ENCODE results near the gene OIP5. TPM values are rescaled to one million over a fixed set of nuclear protein-coding genes. Genes with fewer than 3 reads are reported as not detected.
A peak's percentile ranks its signal among the peaks of the same experiment; 100 is the strongest.

The OIP5 gene
- total RNA-seq, 1 donor from 2014 or later, result 0.62 TPM

DNA sequence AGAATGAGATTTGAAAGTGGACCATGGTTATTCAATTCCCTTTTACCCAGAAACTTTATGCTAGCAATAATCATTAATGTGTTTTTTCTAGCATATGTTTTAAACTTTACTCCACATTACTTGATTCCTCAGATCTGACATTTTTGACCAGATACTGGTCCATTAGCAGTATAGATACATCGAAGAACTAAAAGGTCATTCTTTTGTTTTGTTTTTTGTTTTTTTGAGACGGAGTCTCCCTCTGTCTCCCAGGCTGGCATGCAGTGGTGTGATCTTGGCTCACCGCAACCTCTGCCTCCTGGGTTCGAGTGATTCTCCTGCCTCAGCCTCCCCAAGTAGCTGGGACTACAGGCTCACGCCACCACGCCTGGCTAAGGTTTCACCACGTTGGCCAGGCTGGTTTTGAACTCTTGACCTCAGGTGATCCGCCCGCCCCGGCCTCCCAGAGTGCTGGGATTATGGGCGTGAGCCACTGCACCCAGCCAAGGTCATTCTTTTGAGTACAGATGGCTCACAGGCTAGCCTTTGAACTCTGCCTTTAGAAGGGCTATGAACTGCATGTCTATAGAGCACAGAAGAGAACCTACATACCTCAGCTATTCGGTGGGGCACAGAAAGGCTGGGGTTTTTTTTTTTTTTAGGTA, 72.7 kb downstream of the OIP5 start:
- ChIA-PET CTCF (no interaction called here), POLR2A (interaction anchor here (0.6 to 1.6 kb wide), 6 partner anchors 10 to 879 kb away, joined by 3 to 8 read pairs (median 6); no protein-coding TSS in a partner anchor)
- H3K27ac Mint-ChIP-seq, result peak overlapping the region; percentile 76
- intact Hi-C loops (cut with micrococcal nuclease), result loop anchor here (1.0 kb wide), 1 partner anchor 28 kb away; the partner anchor contains the start of gene CHP1
- H3K36me3 Mint-ChIP-seq (ENCODE audit: low read depth), result peaks cover 28% of the 10 kb centered on the region
- H3K9me3 Mint-ChIP-seq, result no peaks in the 10 kb centered on the region
- peaks cover 20% of the 10 kb centered on the region for H3K4me1 Mint-ChIP-seq
- TF ChIP-seq, protein P1, sequence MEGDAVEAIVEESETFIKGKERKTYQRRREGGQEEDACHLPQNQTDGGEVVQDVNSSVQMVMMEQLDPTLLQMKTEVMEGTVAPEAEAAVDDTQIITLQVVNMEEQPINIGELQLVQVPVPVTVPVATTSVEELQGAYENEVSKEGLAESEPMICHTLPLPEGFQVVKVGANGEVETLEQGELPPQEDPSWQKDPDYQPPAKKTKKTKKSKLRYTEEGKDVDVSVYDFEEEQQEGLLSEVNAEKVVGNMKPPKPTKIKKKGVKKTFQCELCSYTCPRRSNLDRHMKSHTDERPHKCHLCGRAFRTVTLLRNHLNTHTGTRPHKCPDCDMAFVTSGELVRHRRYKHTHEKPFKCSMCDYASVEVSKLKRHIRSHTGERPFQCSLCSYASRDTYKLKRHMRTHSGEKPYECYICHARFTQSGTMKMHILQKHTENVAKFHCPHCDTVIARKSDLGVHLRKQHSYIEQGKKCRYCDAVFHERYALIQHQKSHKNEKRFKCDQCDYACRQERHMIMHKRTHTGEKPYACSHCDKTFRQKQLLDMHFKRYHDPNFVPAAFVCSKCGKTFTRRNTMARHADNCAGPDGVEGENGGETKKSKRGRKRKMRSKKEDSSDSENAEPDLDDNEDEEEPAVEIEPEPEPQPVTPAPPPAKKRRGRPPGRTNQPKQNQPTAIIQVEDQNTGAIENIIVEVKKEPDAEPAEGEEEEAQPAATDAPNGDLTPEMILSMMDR (IDR thresholded peaks at IDR 0.05), result no peak
- DNase-seq (no peak), ATAC-seq (ENCODE audit: low read depth) (no peak)
- peak overlapping the region; percentile 52 for H3K4me3 Mint-ChIP-seq
- no peaks in the 10 kb centered on the region for H3K27me3 Mint-ChIP-seq

Other genes starting within 250 kb of the OIP5 start
- 34.8 and 38.8 TPM in 2 replicates for gene INO80, start 216.3 kb downstream of the OIP5 start, total RNA-seq
- gene EXD1, start 101.8 kb downstream of the OIP5 start, total RNA-seq, result not detected in 2 replicates
- gene CHP1, start 101.3 kb downstream of the OIP5 start, total RNA-seq, result 47.9 and 58.5 TPM in 2 replicates
- 13.5 and 14.4 TPM in 2 replicates for gene NUSAP1, start 290 bp upstream of the OIP5 start, total RNA-seq
- gene NDUFAF1, start 69.9 kb upstream of the OIP5 start, total RNA-seq, result 17.8 and 19.3 TPM in 2 replicates
- 37.2 and 38.0 TPM in 2 replicates for gene RTF1, start 84.5 kb upstream of the OIP5 start, total RNA-seq
- gene ITPKA, start 161.3 kb upstream of the OIP5 start, total RNA-seq, result 0.18 TPM in 1 of 2 replicates, not detected in the other
- 1.9 and 2.2 TPM in 2 replicates for gene LTK, start 181.2 kb upstream of the OIP5 start, total RNA-seq
- gene RPAP1, start 211.7 kb upstream of the OIP5 start, total RNA-seq, result 56.1 TPM in 2 replicates
- gene TYRO3, start 226.6 kb upstream of the OIP5 start, total RNA-seq, result 0.22 TPM in 1 of 2 replicates, not detected in the other